H1 (cell line): ENCODE measurements around the gene GRK7. TPM values are rescaled to one million over a fixed set of nuclear protein-coding genes. Genes with fewer than 3 reads are reported as not detected.

ENCODE experiments used
- CTCF ChIA-PET: fragments of 300-600 bp; sonication (Branson Sonifier 250); formaldehyde crosslinking; loops from one replicate; lab custom pipeline; 2021; ENCODE audit not compliant: partially characterized antibody; lab: Charles Lee
- POLR2A ChIA-PET: fragments of 300-600 bp; sonication (Branson Sonifier 250); formaldehyde crosslinking; loops from one replicate; lab custom pipeline; 2021; ENCODE audit warnings: inconsistent platforms; ENCODE audit not compliant: partially characterized antibody; lab: Charles Lee
- DNase-seq, 2 experiments: peaks; one replicate each; pipeline versions ENCODE4 v3.0.0 to v3.0.0-alpha.2; 2010 to 2022; ENCODE audit warnings: low spot score in 2 of 2, low read depth in 1 of 2, mixed read lengths in 1 of 2
- FAIRE-seq: peaks from 2 replicates; lab custom pipeline; 2011; peaks lifted over from hg19 to GRCh38; lab: Jason Lieb, UNC
- H2AFZ ChIP-seq: 2 replicates; pipeline ENCODE4 v1.8.1; 2012; ENCODE audit warnings: low read length, inconsistent platforms
- H2AK5ac ChIP-seq: 2 replicates; pipeline ENCODE4 v1.6.1; 2013; ENCODE audit warnings: low read depth, low read length
- H2BK120ac ChIP-seq: replicated peaks from 2 replicates; pipeline ENCODE3; 2013; ENCODE audit warnings: low read depth, low read length, inconsistent platforms
- H2BK12ac ChIP-seq: 2 replicates; pipeline ENCODE4 v1.6.1; 2013; ENCODE audit warnings: low read depth, low read length
- H2BK15ac ChIP-seq: 2 replicates; pipeline ENCODE4 v1.6.1; 2013; ENCODE audit warnings: low read length
- H2BK20ac ChIP-seq: 2 replicates; pipeline ENCODE4 v1.6.1; 2013; ENCODE audit warnings: low read length
- H2BK5ac ChIP-seq: 2 replicates; pipeline ENCODE4 v1.6.1; 2013; ENCODE audit warnings: low read depth, low read length
- H3K14ac ChIP-seq: 2 replicates; pipeline ENCODE4 v1.6.1; 2013; ENCODE audit warnings: inconsistent platforms; ENCODE audit not compliant: insufficient read length
- H3K18ac ChIP-seq: 2 replicates; pipeline ENCODE4 v1.6.1; 2013; ENCODE audit warnings: low read length; ENCODE audit errors: extremely low read depth
- H3K23ac ChIP-seq: 2 replicates; pipeline ENCODE4 v1.6.1; 2013; ENCODE audit warnings: inconsistent platforms; ENCODE audit not compliant: insufficient read length
- H3K23me2 ChIP-seq: 2 replicates; pipeline ENCODE4 v1.6.1; 2013; ENCODE audit warnings: low read depth, low read length
- H3K27ac ChIP-seq: 2 replicates; pipeline ENCODE4 v1.6.1; 2011; ENCODE audit warnings: low read depth, low read length, inconsistent platforms
- H3K27me3 ChIP-seq, 4 experiments: replicated peaks in 1 of 4; 1 replicate in 1 of 4; 2 replicates in 3 of 4; pipeline versions ENCODE4 v1.6.1 to v1.8.1; 2011 to 2013; ENCODE audit warnings: low read length in 3 of 4, mild to moderate bottlenecking in 3 of 4, inconsistent platforms in 2 of 4, mixed read lengths in 2 of 4, moderate library complexity in 1 of 4; ENCODE audit not compliant: control insufficient read depth in 3 of 4, insufficient read depth in 3 of 4; ENCODE audit errors: extremely low read depth in 1 of 4
- H3K36me3 ChIP-seq, 4 experiments: 2 replicates each; pipeline versions ENCODE4 v1.6.1 to v1.8.1; 2011 to 2013; ENCODE audit warnings: mild to moderate bottlenecking in 4 of 4, low read length in 3 of 4, moderate library complexity in 2 of 4, control low read depth in 1 of 4, inconsistent platforms in 1 of 4; ENCODE audit not compliant: insufficient read depth in 4 of 4, control insufficient read depth in 2 of 4
- H3K4ac ChIP-seq: replicated peaks from 2 replicates; pipeline ENCODE3; 2013; ENCODE audit warnings: low read length, low read depth, mixed read lengths, inconsistent platforms; ENCODE audit not compliant: insufficient read length
- H3K4me1 ChIP-seq, 4 experiments: replicated peaks in 1 of 4; 1 replicate in 1 of 4; 2 replicates in 3 of 4; pipeline versions ENCODE4 v1.6.1 to v1.8.1; 2011 to 2013; ENCODE audit warnings: low read length in 3 of 4, inconsistent platforms in 2 of 4, mixed read lengths in 1 of 4; ENCODE audit not compliant: insufficient read depth in 4 of 4, control insufficient read depth in 3 of 4
- H3K4me2 ChIP-seq, 2 experiments: 2 replicates each; pipeline versions ENCODE4 v1.6.1 to v1.8.1; 2011 to 2013; ENCODE audit warnings: low read depth in 2 of 2, low read length in 2 of 2, control low read depth in 1 of 2, inconsistent platforms in 1 of 2, mild to moderate bottlenecking in 1 of 2; ENCODE audit not compliant: insufficient read depth in 1 of 2
- H3K4me3 ChIP-seq, 4 experiments: fragments of 200-600, 300-600 bp in 1 of 4; sonication (generic), shearing (Covaris generic), sonication (Bioruptor Twin) in 1 of 4; 2 replicates each; pipeline versions ENCODE4 v1.5.1 to v1.8.1; 2011 to 2016; ENCODE audit warnings: low read length in 4 of 4, low read depth in 3 of 4, control low read depth in 2 of 4, inconsistent platforms in 2 of 4, mild to moderate bottlenecking in 2 of 4, mixed read lengths in 1 of 4, moderate library complexity in 1 of 4; ENCODE audit not compliant: insufficient read depth in 2 of 4; ENCODE audit errors: extremely low read depth in 1 of 4
- H3K56ac ChIP-seq: replicated peaks from 2 replicates; pipeline ENCODE3; 2013; ENCODE audit warnings: low read depth, mild to moderate bottlenecking, mixed read lengths, low read length, inconsistent platforms; ENCODE audit not compliant: insufficient read length
- H3K79me1 ChIP-seq: 2 replicates; pipeline ENCODE4 v1.6.1; 2013; ENCODE audit warnings: low read depth, low read length, control low read depth
- H3K79me2 ChIP-seq, 2 experiments: 2 replicates each; pipeline versions ENCODE4 v1.6.1 to v1.8.1; 2012 to 2013; ENCODE audit warnings: low read length in 2 of 2, mild to moderate bottlenecking in 2 of 2, inconsistent platforms in 1 of 2; ENCODE audit not compliant: insufficient read depth in 2 of 2, control insufficient read depth in 1 of 2
- H3K9ac ChIP-seq, 4 experiments: replicated peaks in 1 of 4; 1 replicate in 1 of 4; 2 replicates in 3 of 4; pipeline versions ENCODE4 v1.6.1 to v1.8.1; 2011 to 2013; ENCODE audit warnings: low read depth in 3 of 4, low read length in 3 of 4, control low read depth in 2 of 4, mild to moderate bottlenecking in 2 of 4, moderate library complexity in 2 of 4, inconsistent platforms in 1 of 4; ENCODE audit errors: extremely low read depth in 1 of 4
- H3K9me3 ChIP-seq, 2 experiments: 2 replicates each; pipeline versions ENCODE4 v1.6.1 to v1.8.1; 2012 to 2013; ENCODE audit warnings: mild to moderate bottlenecking in 2 of 2, moderate library complexity in 2 of 2, control low read depth in 1 of 2, inconsistent platforms in 1 of 2, low read depth in 1 of 2, low read length in 1 of 2, mixed read lengths in 1 of 2; ENCODE audit not compliant: insufficient read depth in 2 of 2
- H4K20me1 ChIP-seq, 2 experiments: replicated peaks in 1 of 2; 2 replicates each; pipeline versions ENCODE3 to v1.8.1; 2011 to 2013; ENCODE audit warnings: inconsistent platforms in 2 of 2, low read length in 2 of 2, mild to moderate bottlenecking in 1 of 2; ENCODE audit not compliant: insufficient read depth in 2 of 2, control insufficient read depth in 1 of 2
- H4K5ac ChIP-seq: 2 replicates; pipeline ENCODE4 v1.6.1; 2013; ENCODE audit warnings: low read length, low read depth, mixed read lengths, inconsistent platforms; ENCODE audit not compliant: insufficient read length
- H4K8ac ChIP-seq: 2 replicates; pipeline ENCODE4 v1.8.0; 2013; ENCODE audit warnings: mild to moderate bottlenecking, moderate library complexity, low read length, inconsistent platforms; ENCODE audit not compliant: insufficient read depth; ENCODE audit errors: extremely low read depth
- H4K91ac ChIP-seq: replicated peaks from 2 replicates; pipeline ENCODE3; 2013; ENCODE audit warnings: low read length, mixed read lengths, inconsistent platforms; ENCODE audit not compliant: insufficient read length
- EZH2 ChIP-seq: fragments of 200-600 bp; sonication (generic); IDR thresholded peaks from 2 replicates; pipeline ENCODE4 v1.7.1; 2012; ENCODE audit warnings: low read depth, mild to moderate bottlenecking, moderate library complexity, low read length, inconsistent platforms; ENCODE audit not compliant: severe bottlenecking
- RBBP5 ChIP-seq: IDR thresholded peaks from 2 replicates; pipeline ENCODE4 v1.7.1; 2012; ENCODE audit warnings: low read depth, mild to moderate bottlenecking, inconsistent platforms, low read length, moderate library complexity, borderline replicate concordance
- SRF ChIP-seq: IDR thresholded peaks from 2 replicates; pipeline ENCODE4 v1.6.1; 2011; ENCODE audit warnings: mild to moderate bottlenecking, low read depth, low read length, moderate library complexity
- TBP ChIP-seq: IDR thresholded peaks from 2 replicates; pipeline ENCODE4 v1.6.1; 2011; ENCODE audit warnings: low read depth, low read length, improper control_type of control experiment
- USF2 ChIP-seq: IDR thresholded peaks from 2 replicates; pipeline ENCODE4 v1.6.1; 2011; ENCODE audit warnings: low read length, improper control_type of control experiment
- WGBS, 2 experiments: shearing (Covaris generic) in 1 of 2; methylation state at CpG; one replicate each; pipeline versions ENCODE4 v1.1.6 to v1.1.7; 2013 to 2015; ENCODE audit warnings: low lambda C conversion rate in 2 of 2, mixed read lengths in 2 of 2, inconsistent platforms in 1 of 2, low coverage in 1 of 2, missing lambda C conversion rate in 1 of 2; ENCODE audit not compliant: insufficient replicate concordance in 2 of 2, insufficient coverage in 1 of 2, insufficient read length in 1 of 2; ENCODE audit errors: extremely low coverage in 1 of 2, missing lambda C conversion rate in 1 of 2; 5-methylcytosine and 5-hydroxymethylcytosine counted together
- polyA plus RNA-seq, 7 experiments: library from polyadenylated mRNA; depleted of rRNA in 3 of 7; stranded (reverse) in 5 of 7; unstranded in 2 of 7; fragments of >200 nt in 5 of 7; fragments of 200-250 nt in 2 of 7; gene quantifications; 1 replicate in 5 of 7; 2 replicates in 1 of 7; 4 replicates in 1 of 7; pipeline versions ENCODE4 v1.2.1 to v1.2.3, GENCODE V29; 2011 to 2013; ENCODE audit warnings: missing spikeins in 2 of 7, mixed read lengths in 2 of 7
- total RNA-seq: library from RNA; stranded (reverse); fragmentation: NEBNext Ultra II Directional; extraction: Animal tissue kit (Norgen Biotek cat#: 25700); gene quantifications from 2 replicates; pipeline ENCODE4 v1.2.1, GENCODE V29; 2021
- TF ChIP-seq, protein P1 (sequence below), 3 experiments: IDR thresholded peaks; 1 replicate in 2 of 3; 2 replicates in 1 of 3; pipeline versions ENCODE4 v1.5.1 to v1.6.1; 2011; ENCODE audit warnings: low read length in 3 of 3, mild to moderate bottlenecking in 3 of 3, inconsistent platforms in 2 of 3, low read depth in 1 of 3, moderate library complexity in 1 of 3; ENCODE audit not compliant: insufficient read depth in 1 of 3; ENCODE audit errors: control extremely low read depth in 1 of 3

Gene GRK7
- total and polyA plus RNA-seq, 2 of the 8 experiments (the other 6 are each of a cell fraction or from before 2014, with no cell fraction given), result not detected

DNA sequence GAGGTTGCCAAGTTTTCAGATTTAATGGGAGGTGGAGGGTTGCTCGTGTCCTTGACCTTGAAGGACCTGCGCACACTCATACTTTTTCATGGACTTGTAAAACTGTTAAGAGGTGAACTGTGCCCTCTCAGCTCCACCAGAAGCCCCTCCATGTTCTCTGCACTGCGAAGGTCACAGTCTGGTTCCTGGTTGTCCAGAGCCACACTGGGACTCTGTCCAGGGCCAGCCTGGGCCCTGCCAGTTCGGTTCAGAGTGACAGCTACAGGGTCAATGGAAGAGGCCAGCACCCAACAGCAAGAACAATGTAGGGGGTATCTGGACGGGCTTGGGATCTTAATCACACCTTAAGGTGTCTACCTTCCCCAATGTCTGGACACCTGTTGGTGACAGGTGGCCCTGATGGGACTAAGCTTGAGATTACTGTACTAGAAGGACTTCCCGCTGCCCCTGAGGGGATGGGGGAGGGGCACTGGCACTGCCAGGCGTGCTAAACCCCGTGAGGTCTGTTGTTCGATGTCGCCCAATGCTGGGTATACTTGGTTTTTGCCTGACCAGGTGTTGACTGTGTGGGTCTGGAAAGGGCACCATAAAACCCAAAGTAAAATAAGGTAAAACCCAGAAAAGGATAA, 34.7 kb downstream of the GRK7 start:
- H2BK20ac ChIP-seq, result peak overlapping the region; percentile 98
- H2BK15ac ChIP-seq, result peak overlapping the region; percentile 73
- TF ChIP-seq SRF (no peak), EZH2 (no peak), RBBP5 (no peak), TBP (no peak), USF2 (no peak)
- TF ChIP-seq, protein P1, sequence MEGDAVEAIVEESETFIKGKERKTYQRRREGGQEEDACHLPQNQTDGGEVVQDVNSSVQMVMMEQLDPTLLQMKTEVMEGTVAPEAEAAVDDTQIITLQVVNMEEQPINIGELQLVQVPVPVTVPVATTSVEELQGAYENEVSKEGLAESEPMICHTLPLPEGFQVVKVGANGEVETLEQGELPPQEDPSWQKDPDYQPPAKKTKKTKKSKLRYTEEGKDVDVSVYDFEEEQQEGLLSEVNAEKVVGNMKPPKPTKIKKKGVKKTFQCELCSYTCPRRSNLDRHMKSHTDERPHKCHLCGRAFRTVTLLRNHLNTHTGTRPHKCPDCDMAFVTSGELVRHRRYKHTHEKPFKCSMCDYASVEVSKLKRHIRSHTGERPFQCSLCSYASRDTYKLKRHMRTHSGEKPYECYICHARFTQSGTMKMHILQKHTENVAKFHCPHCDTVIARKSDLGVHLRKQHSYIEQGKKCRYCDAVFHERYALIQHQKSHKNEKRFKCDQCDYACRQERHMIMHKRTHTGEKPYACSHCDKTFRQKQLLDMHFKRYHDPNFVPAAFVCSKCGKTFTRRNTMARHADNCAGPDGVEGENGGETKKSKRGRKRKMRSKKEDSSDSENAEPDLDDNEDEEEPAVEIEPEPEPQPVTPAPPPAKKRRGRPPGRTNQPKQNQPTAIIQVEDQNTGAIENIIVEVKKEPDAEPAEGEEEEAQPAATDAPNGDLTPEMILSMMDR (IDR thresholded peaks at IDR 0.05; ENCODE audit: control extremely low read depth in 1 of 3, insufficient read depth in 1 of 3, low read depth in 1 of 3, low read length in 3 of 3), result no peak
- H3K79me1 ChIP-seq, result no peaks in the 10 kb centered on the region
- peak overlapping the region; percentile 89; the same call in 1 of the 2 replicates for H2BK12ac ChIP-seq
- no peak overlapping the region for H4K8ac ChIP-seq
- H3K4me1 ChIP-seq, result peaks cover 11 to 23% (median 17%) of the 10 kb centered on the region in 4 experiments
- no peak overlapping the region for H3K14ac ChIP-seq
- CTCF ChIA-PET, result interaction anchor here (0.6 to 2.4 kb wide), 10 partner anchors 10 to 183 kb away, joined by 3 to 11 read pairs (median 4); partner anchors contain the start of gene RNF7
- H3K18ac ChIP-seq, result peak overlapping the region; percentile 44; the same call in 1 of the 2 replicates
- WGBS, 2 experiments, result 79% methylated on average over 10 of the region's 10 CpGs; no CpG with 5 or more reads in 1 of the 2 experiments
- H2AK5ac ChIP-seq, result peak overlapping the region; percentile 93
- H3K27me3 ChIP-seq, result peaks cover 0 to 18% (median 11%) of the 10 kb centered on the region in 4 experiments; a peak in 5 of 7 replicates
- no peak overlapping the region for H4K91ac ChIP-seq
- 0 out of 2 replicates have a peak overlapping the region, but pooled peaks have one; percentile 95 for H2AFZ ChIP-seq
- peak overlapping the region; percentile 54; the same call in 1 of the 2 replicates for H2BK5ac ChIP-seq
- no peak overlapping the region for H3K23ac ChIP-seq
- H3K27ac ChIP-seq, result peak overlapping the region; percentile 25; the same call in 1 of the 2 replicates
- no peak overlapping the region for H3K4ac ChIP-seq
- H3K56ac ChIP-seq, result no peak overlapping the region
- no peak for DNase-seq
- H3K4me3 ChIP-seq, result peak overlapping the region; percentile 36 to 57 (median 44); a peak in 7 of 8 replicates
- no peaks in the 10 kb centered on the region for H3K79me2 ChIP-seq
- no peak overlapping the region for H4K5ac ChIP-seq
- peak overlapping the region; percentile 71 to 86 for H3K4me2 ChIP-seq
- peaks cover 4% of the 10 kb centered on the region; the same call in 1 of the 2 replicates for H3K23me2 ChIP-seq
- peaks cover 0 to 2% of the 10 kb centered on the region in 2 experiments; a peak in 1 of 4 replicates for H3K9me3 ChIP-seq
- POLR2A ChIA-PET, result interaction anchor here (0.8 to 2.0 kb wide), 8 partner anchors 9 to 79 kb away, joined by 3 to 11 read pairs (median 5); partner anchors contain the start of genes ATP1B3 and GRK7
- no peak for FAIRE-seq
- no peaks in the 10 kb centered on the region for H4K20me1 ChIP-seq
- H3K9ac ChIP-seq, result peak overlapping the region in 3 of 4 experiments; percentile 30 to 36 (median 31); a peak in 5 of 7 replicates
- H3K36me3 ChIP-seq, result no peaks in the 10 kb centered on the region
- H2BK120ac ChIP-seq, result peak overlapping the region; percentile 24
